CD4-positive, CD25-positive, alpha-beta regulatory T cell (primary cell): ENCODE data around the gene GRM5. TPM values are rescaled to one million over a fixed set of nuclear protein-coding genes. Genes with fewer than 3 reads are reported as not detected.
"Not testable (repeated sequence)": the region's sequence is repeated elsewhere in the genome, so short reads cannot be mapped to it uniquely, and the experiment has no call there.

Source experiments
- ATAC-seq, 2 donors: fragments of 150-1000 bp; cut with Tn5 transposase; one replicate each; pipeline ENCODE4 v1.10.0; 2021; ENCODE audit warnings: low read depth in 2 of 2, moderate number of reproducible peaks in 2 of 2, moderate library complexity in 1 of 2
- DNase-seq, 3 donors: peaks; one replicate each; pipeline versions ENCODE4 v3.0.0 to v3.0.0-alpha.2; 2012 to 2022; ENCODE audit warnings: mixed read lengths in 1 of 3
- H3K27ac ChIP-seq: one replicate; pipeline ENCODE4 v1.7.0; 2013; ENCODE audit warnings: mild to moderate bottlenecking, low read length; ENCODE audit not compliant: insufficient read depth, poor library complexity, severe bottlenecking
- H3K27me3 ChIP-seq: one replicate; pipeline ENCODE4 v1.7.0; 2013; ENCODE audit warnings: low read length; ENCODE audit not compliant: control insufficient read depth, insufficient read depth
- H3K36me3 ChIP-seq: one replicate; pipeline ENCODE4 v1.7.0; 2013; ENCODE audit warnings: mild to moderate bottlenecking, low read length, moderate library complexity; ENCODE audit not compliant: control insufficient read depth, insufficient read depth
- H3K4me1 ChIP-seq: 2 replicates; pipeline ENCODE4 v1.7.0; 2013; ENCODE audit warnings: mild to moderate bottlenecking, low read length; ENCODE audit not compliant: insufficient read depth, control insufficient read depth, poor library complexity, severe bottlenecking
- H3K4me3 ChIP-seq: one replicate; pipeline ENCODE4 v1.7.0; 2013; ENCODE audit warnings: low read depth, mild to moderate bottlenecking, low read length, moderate library complexity
- H3K9me3 ChIP-seq, 2 experiments: 1 replicate in 1 of 2; 2 replicates in 1 of 2; pipeline ENCODE4 v1.7.0; 2013; ENCODE audit warnings: low read length in 2 of 2, mild to moderate bottlenecking in 1 of 2, moderate library complexity in 1 of 2; ENCODE audit not compliant: control insufficient read depth in 2 of 2
- H3K27ac Mint-ChIP-seq, 3 donors: one replicate each; pipeline ENCODE4 v1.8.0; 2020 to 2022; ENCODE audit warnings: mild to moderate bottlenecking in 3 of 3, mixed read lengths in 3 of 3, moderate library complexity in 2 of 3
- H3K27me3 Mint-ChIP-seq: one replicate; pipeline ENCODE4 v1.8.0; 2022; ENCODE audit warnings: mild to moderate bottlenecking, mixed read lengths
- H3K36me3 Mint-ChIP-seq: one replicate; pipeline ENCODE4 v1.8.0; 2020; ENCODE audit warnings: mixed read lengths
- H3K4me1 Mint-ChIP-seq, 4 donors: one replicate each; pipeline ENCODE4 v1.8.0; 2020 to 2022; ENCODE audit warnings: mixed read lengths in 4 of 4, mild to moderate bottlenecking in 1 of 4
- H3K4me3 Mint-ChIP-seq, 4 donors: one replicate each; pipeline ENCODE4 v1.8.0; 2020 to 2022; ENCODE audit warnings: mild to moderate bottlenecking in 4 of 4, mixed read lengths in 4 of 4, moderate library complexity in 3 of 4
- H3K9me3 Mint-ChIP-seq, 7 donors: one replicate each; pipeline ENCODE4 v1.8.0; 2020 to 2022; ENCODE audit warnings: mixed read lengths in 7 of 7, mild to moderate bottlenecking in 3 of 7, moderate library complexity in 2 of 7
- polyA plus RNA-seq, 4 donors: library from polyadenylated mRNA; unstranded; fragments of 300-500 nt; fragmentation: Illumina TruSeq; gene quantifications; one replicate each; pipeline ENCODE4 v1.2.3, GENCODE V29; 2021
- total RNA-seq: library from RNA; stranded (reverse); gene quantifications from one replicate; pipeline ENCODE4 v1.2.3, GENCODE V29; 2022

Gene GRM5
- total and polyA plus RNA-seq, 5 donors from 2014 or later: not detected

DNA sequence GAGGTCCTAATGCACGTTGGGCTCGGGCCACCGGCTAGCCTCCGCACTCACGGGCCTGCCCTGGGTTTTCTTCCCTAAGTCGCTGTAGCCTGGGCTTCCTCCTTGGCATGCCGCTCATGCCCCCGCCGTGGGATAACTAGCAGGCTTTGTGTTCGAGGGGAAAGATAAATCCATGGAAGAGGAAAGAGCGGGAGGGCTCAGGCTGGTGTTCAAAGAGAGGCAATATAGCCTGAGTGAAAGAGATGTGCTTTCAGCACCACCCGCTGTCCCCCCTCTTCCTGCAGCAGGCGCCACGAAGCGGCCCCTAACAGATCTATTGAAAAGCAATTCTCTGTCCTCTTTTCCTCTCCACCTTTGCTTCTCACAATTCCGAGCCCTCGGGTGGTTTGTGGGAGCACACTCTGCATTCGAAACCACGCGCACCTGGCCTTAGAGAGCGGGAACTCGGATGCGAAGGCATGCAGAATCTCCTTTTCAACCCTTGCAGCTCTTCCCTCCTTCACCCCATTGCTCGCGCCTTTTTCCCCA, 2.9 kb downstream of the GRM5 start:
- not testable (repeated sequence) for H3K27ac ChIP-seq, DNase-seq, H3K4me3 Mint-ChIP-seq, H3K36me3 Mint-ChIP-seq, ATAC-seq, H3K4me1 Mint-ChIP-seq, H3K4me3 ChIP-seq, H3K4me1 ChIP-seq, H3K9me3 ChIP-seq, H3K27me3 Mint-ChIP-seq, H3K9me3 Mint-ChIP-seq, H3K27me3 ChIP-seq, H3K36me3 ChIP-seq, H3K27ac Mint-ChIP-seq

- not testable (repeated sequence) for DNase-seq, H3K4me1 Mint-ChIP-seq, H3K36me3 Mint-ChIP-seq, H3K4me3 Mint-ChIP-seq, H3K36me3 ChIP-seq, H3K27me3 Mint-ChIP-seq, H3K4me3 ChIP-seq, H3K4me1 ChIP-seq, ATAC-seq, H3K27ac Mint-ChIP-seq, H3K9me3 ChIP-seq, H3K27ac ChIP-seq, H3K27me3 ChIP-seq, H3K9me3 Mint-ChIP-seq
These were observed 3.9 kb downstream of the GRM5 start for GRCh38 chr11:89061839-89062238.

DNA sequence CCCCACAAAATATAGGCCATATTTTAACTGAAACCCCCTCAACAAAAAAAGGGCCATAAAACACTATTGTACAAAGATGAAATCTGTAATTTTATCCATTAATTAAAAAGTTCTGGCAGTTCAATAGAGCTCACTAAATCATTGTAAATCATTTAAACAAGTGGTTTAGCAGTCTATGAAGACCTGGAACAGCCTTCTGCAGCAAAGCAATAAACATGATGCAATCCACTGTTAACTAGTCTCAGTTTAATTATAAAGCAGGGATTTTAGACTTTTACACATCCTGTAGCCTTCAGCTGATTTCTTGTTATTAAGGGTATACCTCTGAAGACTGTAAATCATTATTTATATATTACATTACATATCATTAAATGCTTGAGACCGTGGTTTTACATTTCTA, 8.4 kb downstream of the GRM5 start:
- H3K27me3 Mint-ChIP-seq, H3K4me1 Mint-ChIP-seq, H3K4me3 ChIP-seq, H3K4me3 Mint-ChIP-seq, H3K4me1 ChIP-seq, H3K36me3 Mint-ChIP-seq, ATAC-seq, H3K36me3 ChIP-seq, H3K9me3 ChIP-seq, DNase-seq, H3K27ac ChIP-seq, H3K9me3 Mint-ChIP-seq, H3K27ac Mint-ChIP-seq, H3K27me3 ChIP-seq: not testable (repeated sequence)

- Mint-ChIP-seq H3K4me3 (no peak overlapping the region), H3K9me3 (peaks cover 0 to 6% (median 0%) of the 10 kb centered on the region in 7 donors), H3K36me3 (no peaks in the 10 kb centered on the region), H3K27me3 (no peaks in the 10 kb centered on the region), H3K4me1 (no peaks in the 10 kb centered on the region), H3K27ac (no peak overlapping the region)
- DNase-seq: no peak
- H3K4me3 ChIP-seq: no peak overlapping the region
- H3K9me3 ChIP-seq: no peaks in the 10 kb centered on the region
- H3K27me3 ChIP-seq: no peaks in the 10 kb centered on the region
- H3K4me1 ChIP-seq: no peaks in the 10 kb centered on the region
- no peak for ATAC-seq
- H3K27ac ChIP-seq: no peak overlapping the region
- no peaks in the 10 kb centered on the region for H3K36me3 ChIP-seq
These were observed 13.6 kb downstream of the GRM5 start for GRCh38 chr11:89052220-89052619.

DNA sequence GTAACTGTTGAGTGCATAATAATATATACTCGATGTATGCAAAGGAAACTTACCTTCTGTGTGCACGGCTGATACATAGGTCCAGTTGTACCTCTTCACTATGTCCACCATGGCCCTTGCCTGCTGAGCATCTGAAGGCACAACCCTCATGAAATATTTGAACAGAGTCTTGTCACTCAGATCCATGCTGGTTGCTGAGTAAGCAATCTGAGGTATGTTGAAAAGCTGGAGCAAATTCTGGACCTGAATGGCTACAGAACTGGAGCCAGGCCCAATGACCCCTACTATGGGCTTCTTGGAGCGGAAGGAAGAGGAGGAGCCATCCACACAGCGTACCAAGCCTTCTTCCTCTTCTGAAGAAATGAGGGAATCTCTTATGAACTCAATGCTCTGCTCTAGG, 18.6 kb downstream of the GRM5 start:
- H3K4me1 Mint-ChIP-seq, DNase-seq, H3K27ac ChIP-seq, H3K27me3 Mint-ChIP-seq, H3K9me3 Mint-ChIP-seq, H3K4me3 Mint-ChIP-seq, H3K4me3 ChIP-seq, ATAC-seq, H3K9me3 ChIP-seq, H3K4me1 ChIP-seq, H3K36me3 ChIP-seq, H3K27me3 ChIP-seq, H3K36me3 Mint-ChIP-seq, H3K27ac Mint-ChIP-seq: not testable (repeated sequence)

GRCh38 chr11:89043861-89044588, 21.8 kb downstream of the GRM5 start:
- H3K36me3 ChIP-seq, H3K27ac ChIP-seq, H3K9me3 Mint-ChIP-seq, DNase-seq, H3K9me3 ChIP-seq, ATAC-seq, H3K27ac Mint-ChIP-seq, H3K4me3 Mint-ChIP-seq, H3K4me3 ChIP-seq, H3K27me3 ChIP-seq, H3K27me3 Mint-ChIP-seq, H3K36me3 Mint-ChIP-seq, H3K4me1 Mint-ChIP-seq, H3K4me1 ChIP-seq: not testable (repeated sequence)

GRCh38 chr11:89029671-89030070, 36.1 kb downstream of the GRM5 start:
- ATAC-seq, H3K4me3 Mint-ChIP-seq, H3K27ac ChIP-seq, H3K36me3 ChIP-seq, H3K9me3 Mint-ChIP-seq, H3K27ac Mint-ChIP-seq, H3K9me3 ChIP-seq, H3K36me3 Mint-ChIP-seq, H3K4me3 ChIP-seq, H3K27me3 ChIP-seq, H3K4me1 ChIP-seq, DNase-seq, H3K27me3 Mint-ChIP-seq, H3K4me1 Mint-ChIP-seq: not testable (repeated sequence)

DNA sequence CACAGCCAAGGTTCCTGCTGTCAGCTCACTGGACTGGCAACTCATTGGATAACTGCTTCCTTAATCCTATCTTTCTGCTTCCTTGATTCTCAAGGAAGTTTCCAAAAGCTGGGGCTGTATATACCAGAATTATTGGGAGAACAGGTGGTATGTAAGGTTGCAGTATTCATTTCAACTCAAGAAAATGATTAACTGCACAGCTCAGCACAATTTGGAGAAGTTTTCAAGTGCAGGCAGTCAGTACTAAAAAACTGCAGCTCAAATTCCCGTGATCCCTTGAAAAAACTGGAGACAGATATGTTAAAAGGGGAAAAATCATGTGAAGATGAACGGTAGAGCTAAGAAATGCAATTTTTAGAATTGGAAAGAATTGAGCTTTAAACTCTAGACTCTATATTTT, 44.4 kb downstream of the GRM5 start:
- no peaks in the 10 kb centered on the region for H3K27me3 Mint-ChIP-seq
- no peak overlapping the region for H3K4me3 Mint-ChIP-seq
- DNase-seq: no peak
- peaks cover 0 to 2% (median 0%) of the 10 kb centered on the region in 7 donors for H3K9me3 Mint-ChIP-seq
- H3K4me1 Mint-ChIP-seq: peaks cover 0 to 2% (median 0%) of the 10 kb centered on the region in 4 donors
- Histone ChIP-seq H3K4me1 (no peaks in the 10 kb centered on the region), H3K9me3 (no peaks in the 10 kb centered on the region), H3K27ac (no peak overlapping the region), H3K36me3 (no peaks in the 10 kb centered on the region), H3K4me3 (no peak overlapping the region), H3K27me3 (no peaks in the 10 kb centered on the region)
- no peak for ATAC-seq
- H3K36me3 Mint-ChIP-seq: no peaks in the 10 kb centered on the region
- no peak overlapping the region for H3K27ac Mint-ChIP-seq
